HL-60 (cell line): ENCODE results near the gene KRTCAP3.

Experiments
- CTCF ChIP-seq: IDR thresholded peaks from one replicate; pipeline ENCODE4 v1.5.1; 2011; ENCODE audit warnings: low read length, control low read depth, inconsistent platforms; ENCODE audit not compliant: insufficient read depth
- GABPA ChIP-seq: IDR thresholded peaks from 2 replicates; pipeline ENCODE4 v1.6.1; 2012; ENCODE audit warnings: low read depth
- POLR2AphosphoS5 ChIP-seq: IDR thresholded peaks from 2 replicates; pipeline ENCODE4 v1.6.1; 2012; ENCODE audit warnings: low read depth
- REST ChIP-seq: IDR thresholded peaks from 2 replicates; pipeline ENCODE4 v1.6.1; 2012; ENCODE audit warnings: low read depth; ENCODE audit not compliant: insufficient replicate concordance

- TF ChIP-seq POLR2AphosphoS5 (no peak), CTCF (no peak), REST (no peak), GABPA (no peak)
These were observed 51.7 kb downstream of the KRTCAP3 start for GRCh38 chr2:27493948-27494283.
